Endothelial cell (in vitro differentiated cells): ENCODE data around the gene MARCHF2. TPM values are rescaled to one million over a fixed set of nuclear protein-coding genes. Genes with fewer than 3 reads are reported as not detected.
"Not testable (repeated sequence)": the region's sequence is repeated elsewhere in the genome, so short reads cannot be mapped to it uniquely, and the experiment has no call there.

Experiments used
- DNase-seq: peaks from one replicate; pipeline ENCODE4 v3.0.0; 2021; ENCODE audit warnings: low spot score
- H3K27ac Mint-ChIP-seq: one replicate; pipeline ENCODE4 v1.8.0; 2021; ENCODE audit warnings: mixed read lengths, inconsistent platforms; ENCODE audit not compliant: unreplicated experiment
- H3K27me3 Mint-ChIP-seq: one replicate; pipeline ENCODE4 v1.8.0; 2021; ENCODE audit warnings: mild to moderate bottlenecking, moderate library complexity, mixed read lengths, inconsistent platforms; ENCODE audit not compliant: unreplicated experiment
- H3K36me3 Mint-ChIP-seq: one replicate; pipeline ENCODE4 v1.8.0; 2021; ENCODE audit warnings: mild to moderate bottlenecking, low read depth, mixed read lengths, inconsistent platforms; ENCODE audit not compliant: unreplicated experiment
- H3K4me1 Mint-ChIP-seq: one replicate; pipeline ENCODE4 v1.8.0; 2021; ENCODE audit warnings: mild to moderate bottlenecking, mixed read lengths, inconsistent platforms; ENCODE audit not compliant: unreplicated experiment
- H3K4me3 Mint-ChIP-seq: one replicate; pipeline ENCODE4 v1.8.0; 2021; ENCODE audit warnings: mild to moderate bottlenecking, mixed read lengths, inconsistent platforms; ENCODE audit not compliant: unreplicated experiment
- H3K9me3 Mint-ChIP-seq: one replicate; pipeline ENCODE4 v1.8.0; 2021; ENCODE audit warnings: mixed read lengths, inconsistent platforms; ENCODE audit not compliant: unreplicated experiment
- CTCF ChIP-seq: fragments of 200-600 bp; sonication (generic); IDR thresholded peaks from one replicate; pipeline ENCODE4 v1.5.0; 2021; ENCODE audit warnings: antibody characterized with exemption; ENCODE audit not compliant: unreplicated experiment
- total RNA-seq: library from RNA; stranded (reverse); fragmentation: NEBNext Ultra II Directional; extraction: Animal tissue kit (Norgen Biotek cat#: 25700); gene quantifications from one replicate; pipeline ENCODE4 v1.2.1, GENCODE V29; 2021; ENCODE audit not compliant: unreplicated experiment

MARCHF2 gene
- total RNA-seq, 1 donor from 2014 or later = 58.2 TPM

GRCh38 chr19:8367327-8368001 is 45.6 kb upstream of the MARCHF2 start:
- DNase-seq = peak; percentile 54
- Mint-ChIP-seq H3K4me1 (peaks cover 28% of the 10 kb centered on the region), H3K27me3 (peaks cover 10% of the 10 kb centered on the region), H3K27ac (no peak overlapping the region), H3K36me3 (peaks cover 7% of the 10 kb centered on the region), H3K4me3 (peak overlapping the region; percentile 84), H3K9me3 (no peaks in the 10 kb centered on the region)
- no peak for TF ChIP-seq CTCF

DNA sequence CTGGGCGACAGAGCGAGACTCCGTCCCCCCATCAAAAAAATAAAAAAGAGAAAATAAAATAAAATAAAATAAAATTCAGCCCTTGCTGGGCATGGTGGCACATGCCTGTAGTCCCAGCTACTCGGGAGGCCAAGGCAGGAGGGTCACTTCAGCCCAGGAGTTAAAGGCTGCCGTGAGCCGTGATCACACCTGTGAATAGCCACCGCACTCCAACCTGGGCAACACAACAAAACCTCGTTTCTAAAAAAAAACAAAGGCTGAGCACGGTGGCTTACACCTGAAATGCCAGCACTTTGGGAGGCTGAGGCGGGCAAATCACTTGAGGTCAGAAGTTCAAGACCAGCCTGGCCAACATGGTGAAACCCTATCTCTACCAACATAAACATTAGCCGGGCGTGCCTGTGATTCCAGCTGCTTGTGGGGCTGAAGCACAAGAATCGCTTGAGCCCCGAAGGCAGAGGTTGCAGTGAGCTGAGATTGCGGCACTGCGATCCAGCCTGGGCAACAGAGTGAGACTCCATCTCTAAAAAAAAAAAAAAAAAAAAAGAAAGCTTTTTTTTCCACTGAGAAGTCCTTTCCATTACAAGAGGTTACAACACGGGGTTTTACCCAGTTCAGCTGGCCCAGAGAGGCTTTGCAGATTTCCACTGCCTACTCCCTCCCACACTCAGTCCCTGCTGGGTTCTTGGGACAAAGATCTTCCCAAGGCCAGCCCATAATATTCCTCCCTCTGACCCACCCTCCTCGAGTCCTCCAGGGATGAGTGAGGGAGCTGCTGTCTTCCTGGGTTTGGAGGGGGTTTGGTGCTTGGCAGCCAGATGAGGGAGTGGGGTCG is 42.7 kb upstream of the MARCHF2 start:
- Mint-ChIP-seq H3K27me3 (peaks cover 9% of the 10 kb centered on the region), H3K4me1 (peaks cover 25% of the 10 kb centered on the region), H3K4me3 (no peak overlapping the region), H3K27ac (no peak overlapping the region), H3K9me3 (no peaks in the 10 kb centered on the region), H3K36me3 (peaks cover 16% of the 10 kb centered on the region)
- TF ChIP-seq CTCF = no peak
- DNase-seq = no peak

DNA sequence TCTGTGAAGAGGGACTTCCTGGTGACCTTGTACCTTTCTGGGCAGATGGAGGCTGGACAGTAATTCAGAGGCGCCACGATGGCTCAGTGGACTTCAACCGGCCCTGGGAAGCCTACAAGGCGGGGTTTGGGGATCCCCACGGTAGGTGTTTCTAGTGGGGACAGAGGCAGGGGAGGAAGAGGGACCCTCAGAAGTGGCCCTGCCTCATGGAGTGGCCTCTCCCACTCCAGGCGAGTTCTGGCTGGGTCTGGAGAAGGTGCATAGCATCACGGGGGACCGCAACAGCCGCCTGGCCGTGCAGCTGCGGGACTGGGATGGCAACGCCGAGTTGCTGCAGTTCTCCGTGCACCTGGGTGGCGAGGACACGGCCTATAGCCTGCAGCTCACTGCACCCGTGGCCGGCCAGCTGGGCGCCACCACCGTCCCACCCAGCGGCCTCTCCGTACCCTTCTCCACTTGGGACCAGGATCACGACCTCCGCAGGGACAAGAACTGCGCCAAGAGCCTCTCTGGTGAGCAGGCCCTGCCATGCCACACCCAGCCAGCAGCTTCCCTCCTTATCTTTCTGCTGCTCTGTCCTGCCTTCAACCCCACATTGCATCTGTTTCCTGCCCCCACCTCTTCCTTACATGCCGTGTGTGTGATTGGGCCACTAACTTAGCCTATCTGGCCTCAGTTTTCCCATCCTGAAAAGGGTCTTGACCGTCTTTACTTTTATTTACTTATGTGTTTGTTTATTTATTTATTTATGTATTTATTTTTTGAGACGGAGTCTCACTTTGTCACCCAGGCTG is 41.9 kb upstream of the MARCHF2 start:
- no peak for DNase-seq
- H3K36me3 Mint-ChIP-seq = peaks cover 12% of the 10 kb centered on the region
- H3K4me1 Mint-ChIP-seq = peaks cover 21% of the 10 kb centered on the region
- H3K4me3 Mint-ChIP-seq = peak overlapping the region; percentile 37
- no peak overlapping the region for H3K27ac Mint-ChIP-seq
- no peak for TF ChIP-seq CTCF
- no peaks in the 10 kb centered on the region for H3K9me3 Mint-ChIP-seq
- H3K27me3 Mint-ChIP-seq = peaks cover 9% of the 10 kb centered on the region

DNA sequence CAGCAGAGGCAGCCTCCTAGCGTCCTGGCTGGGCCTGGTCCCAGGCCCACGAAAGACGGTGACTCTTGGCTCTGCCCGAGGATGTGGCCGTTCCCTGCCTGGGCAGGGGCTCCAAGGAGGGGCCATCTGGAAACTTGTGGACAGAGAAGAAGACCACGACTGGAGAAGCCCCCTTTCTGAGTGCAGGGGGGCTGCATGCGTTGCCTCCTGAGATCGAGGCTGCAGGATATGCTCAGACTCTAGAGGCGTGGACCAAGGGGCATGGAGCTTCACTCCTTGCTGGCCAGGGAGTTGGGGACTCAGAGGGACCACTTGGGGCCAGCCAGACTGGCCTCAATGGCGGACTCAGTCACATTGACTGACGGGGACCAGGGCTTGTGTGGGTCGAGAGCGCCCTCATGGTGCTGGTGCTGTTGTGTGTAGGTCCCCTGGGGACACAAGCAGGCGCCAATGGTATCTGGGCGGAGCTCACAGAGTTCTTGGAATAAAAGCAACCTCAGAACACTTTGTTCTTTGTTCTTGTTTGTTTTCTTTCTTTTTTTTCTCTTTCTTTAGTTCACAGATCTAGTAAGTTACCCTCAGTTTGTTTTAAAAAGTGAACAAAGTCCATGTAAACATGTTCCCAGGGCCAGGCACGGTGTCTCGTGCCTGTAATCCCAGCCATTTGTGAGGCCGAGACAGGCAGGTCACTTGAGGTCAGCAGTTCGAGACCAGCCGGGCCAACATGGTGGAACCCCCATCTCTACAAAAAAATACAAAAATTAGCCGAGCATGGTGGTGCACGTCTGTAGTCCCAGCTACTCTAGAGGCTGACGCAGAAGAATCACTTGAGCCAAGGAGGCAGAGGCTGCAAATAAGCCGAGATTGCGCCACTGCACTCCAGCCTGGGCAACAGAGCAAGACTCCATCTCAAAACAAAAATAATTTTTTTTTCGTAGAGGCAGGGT is 39.0 kb upstream of the MARCHF2 start:
- H3K27me3 Mint-ChIP-seq = peaks cover 3% of the 10 kb centered on the region
- peaks cover 16% of the 10 kb centered on the region for H3K4me1 Mint-ChIP-seq
- no peak for TF ChIP-seq CTCF
- H3K27ac Mint-ChIP-seq = no peak overlapping the region
- DNase-seq = no peak
- no peaks in the 10 kb centered on the region for H3K9me3 Mint-ChIP-seq
- peaks cover 19% of the 10 kb centered on the region for H3K36me3 Mint-ChIP-seq
- H3K4me3 Mint-ChIP-seq = no peak overlapping the region

- not testable (repeated sequence) for H3K27me3 Mint-ChIP-seq
Measured at GRCh38 chr19:8375766-8376165, 37.3 kb upstream of the MARCHF2 start.

DNA sequence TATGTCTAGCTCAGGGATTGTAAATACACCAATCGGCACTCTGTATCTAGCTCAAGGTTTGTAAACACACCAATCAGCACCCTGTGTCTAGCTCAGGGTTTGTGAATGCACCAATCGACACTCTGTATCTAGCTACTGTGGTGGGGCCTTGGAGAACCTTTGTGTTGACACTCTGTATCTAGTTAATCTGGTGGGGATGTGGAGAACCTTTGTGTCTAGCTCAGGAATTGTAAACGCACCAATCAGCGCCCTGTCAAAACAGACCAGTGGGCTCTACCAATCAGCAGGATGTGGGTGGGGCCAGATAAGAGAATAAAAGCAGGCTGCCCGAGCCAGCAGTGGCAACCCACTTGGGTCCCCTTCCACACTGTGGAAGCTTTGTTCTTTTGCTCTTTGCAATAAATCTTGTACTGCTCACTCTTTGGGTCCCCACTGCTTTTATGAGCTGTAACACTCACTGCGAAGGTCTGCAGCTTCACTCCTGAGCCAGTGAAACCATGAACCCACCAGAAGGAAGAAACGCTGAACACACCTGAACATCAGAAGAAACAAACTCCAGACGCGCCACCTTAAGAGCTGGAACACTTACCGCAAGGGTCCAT is 36.6 kb upstream of the MARCHF2 start:
- H3K27me3 Mint-ChIP-seq, H3K27ac Mint-ChIP-seq, H3K9me3 Mint-ChIP-seq, DNase-seq: not testable (repeated sequence)
- Mint-ChIP-seq H3K4me3 (peak overlapping the region; percentile 56), H3K4me1 (peaks cover 28% of the 10 kb centered on the region), H3K36me3 (peaks cover 32% of the 10 kb centered on the region)

More at GRCh38 chr19:8375766-8376165, 37.3 kb upstream of the MARCHF2 start:
- Mint-ChIP-seq H3K36me3 (peaks cover 32% of the 10 kb centered on the region), H3K4me1 (peaks cover 26% of the 10 kb centered on the region)
- H3K9me3 Mint-ChIP-seq, DNase-seq, H3K27ac Mint-ChIP-seq, H3K4me3 Mint-ChIP-seq: not testable (repeated sequence)
